ENCODE data around the gene DYRK3.
A peak's percentile ranks its signal among the peaks of the same experiment; 100 is the strongest.

Gene DYRK3

GRCh38 chr1:206684478-206685333 is 49.4 kb downstream of the DYRK3 start, which contains the start of gene MAPKAPK2:
TSS of gene MAPKAPK2 (plus strand) at chr1:206684905. CDS start at chr1:206685230, 325 bp downstream.
- peak; percentile 77 for DNase-seq

GRCh38 chr1:206685334-206685768 is 50.0 kb downstream of the DYRK3 start:
- no peak for DNase-seq

DNA sequence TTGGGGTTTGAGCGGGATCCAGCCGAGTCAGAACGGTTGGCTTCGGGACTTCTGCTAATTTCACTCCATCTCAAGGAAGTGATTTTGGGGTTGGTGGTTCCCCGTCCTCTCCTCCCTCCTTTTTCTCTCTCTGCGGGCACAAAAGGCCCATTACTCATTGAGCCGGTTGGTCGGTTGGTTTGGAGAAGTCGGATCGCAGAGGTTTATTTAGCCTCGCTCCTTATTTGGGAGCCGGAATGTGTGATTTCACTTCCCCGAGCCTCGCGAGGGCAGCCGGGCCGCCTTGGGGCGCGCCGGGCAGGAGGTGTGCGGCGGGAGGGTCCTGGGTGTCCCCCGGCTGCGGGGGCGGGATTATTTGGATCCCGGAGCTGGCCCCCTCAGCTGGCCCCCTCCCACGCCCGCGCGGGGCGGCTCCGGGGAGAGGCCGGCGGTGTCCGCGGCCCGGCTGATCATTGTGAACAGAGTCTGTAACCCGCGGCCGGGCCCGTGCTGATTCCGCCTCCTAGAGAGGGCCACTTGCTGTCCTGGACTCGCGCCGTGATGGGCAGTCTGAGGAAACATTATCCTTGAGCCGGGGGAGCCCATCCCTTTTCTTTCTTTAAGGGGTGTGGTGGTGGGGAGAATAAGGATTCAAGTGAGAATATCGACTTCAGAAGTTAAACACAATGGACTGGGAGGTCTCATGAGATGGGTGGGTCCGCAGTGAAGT is 50.6 kb downstream of the DYRK3 start:
- DNase-seq, result peak; percentile 77

DNA sequence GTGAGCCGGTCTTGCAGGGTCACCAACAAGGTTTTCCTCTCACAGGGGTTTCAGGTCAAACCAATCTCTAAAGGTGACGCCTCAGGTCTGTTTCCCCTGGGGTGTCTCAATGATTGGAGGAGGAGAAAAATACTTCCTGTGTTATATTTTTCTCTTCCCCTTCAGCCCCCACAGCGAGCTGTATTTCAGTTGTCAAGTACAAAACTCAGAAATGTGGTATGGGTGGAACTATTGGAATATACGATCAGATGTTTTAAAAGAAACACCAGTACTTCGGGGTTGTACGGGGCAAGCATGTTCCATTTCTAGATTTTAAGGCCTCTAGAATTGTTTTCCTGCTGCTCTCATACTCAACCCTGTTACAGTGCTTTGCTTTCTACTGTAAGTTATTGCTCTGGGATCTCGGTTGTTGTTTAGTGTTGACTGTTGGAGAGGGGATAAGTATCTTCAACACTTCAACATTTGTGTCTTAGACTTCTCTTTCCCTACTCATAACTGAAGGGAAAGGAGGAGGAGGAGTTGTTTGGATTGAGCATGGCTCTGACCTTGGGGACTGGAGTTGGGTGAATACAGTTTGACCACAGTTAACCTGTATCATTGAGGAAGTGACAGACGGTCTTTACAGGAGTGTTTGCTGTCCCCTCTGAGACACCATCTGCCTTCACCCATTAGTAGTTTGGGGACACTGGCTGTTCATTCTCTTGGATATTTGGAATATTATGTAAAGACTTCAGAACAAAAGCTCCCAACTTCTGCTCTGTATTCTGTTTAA is 51.3 kb downstream of the DYRK3 start:
- DNase-seq, result peak; percentile 42

DNA sequence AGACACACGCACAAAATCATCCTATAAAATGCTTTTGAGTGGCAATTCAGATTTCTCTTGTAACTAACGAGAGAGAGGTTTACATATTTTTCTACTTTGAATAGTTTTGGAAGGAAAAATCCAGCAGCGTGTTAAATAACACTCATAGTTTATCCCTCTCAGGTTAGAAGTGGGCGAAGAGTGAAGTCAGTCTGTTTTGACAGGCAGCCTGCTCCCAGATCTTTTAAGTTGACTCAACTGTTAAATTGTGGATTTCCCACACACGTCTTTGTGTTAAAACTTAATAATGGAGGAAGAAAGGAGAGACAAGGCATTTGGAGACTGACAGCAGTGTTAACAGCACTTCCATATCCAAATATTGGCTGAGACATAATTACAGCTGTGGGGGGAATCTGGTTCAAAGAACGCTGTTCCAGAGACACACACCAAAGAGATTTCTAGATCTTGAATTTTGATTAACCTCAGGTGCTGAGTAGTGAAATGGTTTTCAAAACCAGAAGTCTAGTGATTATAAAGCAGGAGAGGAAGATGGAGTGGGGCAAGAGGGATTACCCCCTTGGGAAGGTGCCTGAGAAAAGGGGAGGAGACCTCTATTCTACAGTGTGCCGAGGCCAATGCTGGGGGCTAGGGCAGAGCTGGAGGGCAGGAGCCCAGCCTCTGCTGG is 52.0 kb downstream of the DYRK3 start:
- no peak for DNase-seq

GRCh38 chr1:206687915-206688442 is 52.6 kb downstream of the DYRK3 start:
- no peak for DNase-seq

DNA sequence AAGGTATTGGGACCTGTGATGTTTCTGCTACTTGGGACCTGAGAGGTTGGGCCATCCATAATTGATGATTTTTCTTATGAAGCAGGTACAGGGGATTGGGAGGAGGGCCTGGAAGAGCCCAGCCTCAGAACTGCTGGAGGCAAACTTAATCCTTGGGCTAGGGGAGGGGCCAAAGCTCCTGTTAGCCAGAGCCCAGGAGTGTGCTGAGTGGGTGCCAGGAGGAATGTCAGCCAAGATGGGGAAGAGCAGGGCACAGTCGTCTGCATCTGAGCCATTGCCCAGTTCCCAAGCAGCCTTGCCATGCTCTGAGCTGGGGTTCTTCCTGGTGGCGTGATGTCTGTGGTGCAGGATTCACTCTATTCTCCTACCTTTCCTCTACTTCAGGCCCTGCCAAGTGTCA is 55.2 kb downstream of the DYRK3 start:
- DNase-seq, result no peak

DNA sequence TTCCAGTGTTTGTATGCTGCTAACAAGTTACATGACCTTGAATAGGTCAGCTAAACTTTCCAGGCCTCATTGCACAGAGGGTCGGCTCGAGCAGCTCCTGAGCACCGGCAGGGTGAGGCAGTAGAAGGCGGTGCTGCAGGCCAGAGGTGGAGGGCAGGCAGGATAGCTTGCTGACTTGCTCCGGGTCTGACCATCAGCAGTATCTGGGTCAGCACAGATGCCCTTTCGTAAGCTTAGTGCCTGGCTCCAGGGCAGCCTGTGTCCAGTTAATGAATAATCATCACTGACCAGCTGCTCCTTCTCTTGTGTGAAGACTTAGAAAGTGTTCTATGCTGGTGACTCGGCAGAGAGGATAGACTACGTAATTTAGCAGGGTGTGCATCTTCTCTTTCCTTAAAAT is 56.3 kb downstream of the DYRK3 start:
- no peak for DNase-seq

GRCh38 chr1:206693029-206693428 is 57.7 kb downstream of the DYRK3 start:
- no peak for DNase-seq

DNA sequence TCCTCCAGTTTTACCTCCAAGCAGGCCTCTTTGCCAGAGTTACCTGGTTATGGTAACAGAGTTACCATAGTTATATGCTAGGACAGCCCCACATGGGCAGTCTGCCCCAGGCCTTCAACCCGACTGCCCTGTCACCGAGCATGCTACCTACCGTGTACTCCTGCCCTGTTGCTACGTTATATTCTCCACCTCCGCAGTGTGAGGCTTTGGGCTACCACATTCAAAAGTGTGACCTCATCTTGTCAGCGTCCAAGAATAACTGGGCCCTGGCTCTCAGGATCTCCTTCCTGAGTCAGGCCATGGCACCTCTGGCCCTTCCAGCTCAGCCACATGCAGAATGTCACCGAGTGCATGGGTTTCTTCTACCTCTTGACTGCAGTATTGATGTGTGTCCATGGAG is 58.3 kb downstream of the DYRK3 start:
- no peak for DNase-seq

- no peak for DNase-seq
These were observed 59.1 kb downstream of the DYRK3 start for GRCh38 chr1:206694171-206695124.

DNA sequence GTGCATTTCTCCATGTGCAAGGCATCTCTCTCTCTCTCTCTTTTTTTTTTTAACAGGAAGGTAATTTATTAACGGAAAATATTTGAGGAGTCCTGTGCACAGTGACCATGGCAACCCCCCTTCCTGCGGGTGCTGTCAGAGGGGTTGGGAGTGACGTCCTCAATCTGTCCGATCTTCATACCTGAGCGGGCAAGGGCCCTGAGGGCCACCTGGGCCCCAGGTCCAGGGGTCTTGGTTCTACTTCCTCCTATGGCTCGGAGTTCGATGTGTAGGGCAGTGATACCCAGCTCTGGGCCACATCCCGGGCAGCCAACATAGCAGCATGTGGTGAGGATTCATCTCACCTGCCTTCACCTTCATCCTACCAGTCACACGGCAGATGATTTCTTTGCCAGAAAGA is 60.4 kb downstream of the DYRK3 start:
- DNase-seq, result no peak

DNA sequence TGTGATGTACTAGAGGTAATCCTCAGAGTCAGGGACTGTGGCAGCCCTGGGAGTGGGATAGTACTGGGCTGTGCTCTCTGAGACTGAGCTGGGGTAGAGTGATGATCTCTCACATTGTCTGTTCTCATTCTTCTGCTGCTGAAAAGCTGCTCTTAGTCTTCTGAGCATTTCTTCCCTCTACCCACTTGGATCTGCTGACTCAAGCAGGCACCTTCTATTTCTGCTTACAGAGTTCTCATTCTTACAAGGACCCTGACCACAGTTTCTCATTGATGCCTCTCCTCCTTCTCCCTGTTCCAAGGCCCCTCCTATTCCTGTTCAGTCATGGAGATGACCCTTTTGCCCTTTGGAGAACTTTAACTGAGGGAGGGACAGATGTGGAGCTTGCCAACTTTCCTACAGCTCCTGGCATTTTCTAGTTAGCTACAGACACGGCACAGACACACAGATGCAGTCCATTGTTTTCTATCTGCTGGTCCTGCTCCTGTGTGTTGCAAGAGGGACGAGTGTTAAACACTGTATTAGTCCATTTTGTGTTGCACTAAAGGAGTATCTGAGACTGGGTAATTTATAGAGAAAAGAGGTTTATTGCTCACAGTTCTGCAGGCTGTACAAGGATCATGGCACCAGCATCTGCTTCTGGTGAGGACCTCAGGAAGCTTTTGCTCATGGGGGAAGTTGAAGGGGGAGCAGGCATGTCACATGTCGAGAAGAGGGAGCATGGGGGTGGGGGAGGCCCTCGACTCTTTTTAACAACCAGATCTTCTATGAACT is 61.7 kb downstream of the DYRK3 start:
- DNase-seq, result no peak

- DNase-seq, result no peak
These were observed 62.7 kb downstream of the DYRK3 start for GRCh38 chr1:206698011-206698410.

All from CD4-positive, alpha-beta T cell treated with Interleukin-15 for 1 hour (primary cell).